NOMO-1 (cell line): ENCODE results near the gene PMPCA.
"Not testable (repeated sequence)": the region's sequence is repeated elsewhere in the genome, so short reads cannot be mapped to it uniquely, and the experiment has no call there.

Experiments
- DNase-seq, 2 experiments: peaks; one replicate each; lab custom pipeline; 2025; ENCODE audit not compliant: unreplicated experiment in 2 of 2; lab: John Stamatoyannopoulos, UW

PMPCA gene

GRCh38 chr9:136393531-136393930 is 16.9 kb upstream of the PMPCA start:
- DNase-seq, result no peak

- no peak for DNase-seq
Observed at GRCh38 chr9:136394312-136395019, 16.0 kb upstream of the PMPCA start.

- DNase-seq, result no peak
Observed at GRCh38 chr9:136395020-136395340, 15.5 kb upstream of the PMPCA start.

DNA sequence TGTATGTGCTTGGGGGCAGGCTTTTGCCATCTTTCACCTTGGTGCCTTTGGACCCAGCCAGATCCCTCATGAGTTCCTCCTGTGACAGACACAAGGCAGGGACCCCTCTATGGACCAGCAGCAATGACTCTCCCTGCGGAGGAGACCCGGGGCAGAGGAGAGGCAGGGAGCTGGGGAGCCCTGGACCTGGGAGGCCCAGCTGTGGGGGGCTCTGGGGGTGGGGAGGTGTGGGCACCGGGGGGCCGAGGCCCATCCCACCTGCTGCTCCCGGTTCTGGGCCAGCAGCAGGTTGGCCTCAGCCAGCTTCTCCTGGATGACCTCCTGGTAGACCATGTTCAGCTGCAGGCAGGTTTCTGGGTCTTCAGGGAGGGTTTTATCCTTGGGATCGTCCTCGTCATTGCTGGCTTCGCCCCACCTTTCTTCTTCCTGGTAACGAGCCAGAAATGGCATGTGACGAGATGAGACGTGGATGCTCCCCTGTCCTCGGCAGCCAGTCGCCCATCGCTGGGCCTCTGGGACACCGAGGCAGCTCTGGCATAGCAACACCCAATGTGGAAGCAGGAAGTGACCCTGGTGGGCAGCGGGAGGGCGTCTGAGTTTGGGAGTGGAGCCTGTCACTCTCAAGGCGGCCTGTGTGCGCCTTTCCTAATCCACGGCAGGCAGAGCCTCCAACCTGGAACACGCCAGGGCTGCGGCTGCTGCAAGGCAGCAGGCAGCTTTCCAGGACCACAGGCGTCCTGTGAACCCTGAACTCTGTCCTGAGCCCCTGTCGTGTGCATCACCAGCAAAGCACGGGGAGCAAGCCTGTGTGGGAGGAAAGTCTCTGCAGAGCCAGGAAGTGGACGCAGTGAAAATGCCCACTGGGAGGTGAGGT is 14.9 kb upstream of the PMPCA start:
- DNase-seq, result no peak

DNA sequence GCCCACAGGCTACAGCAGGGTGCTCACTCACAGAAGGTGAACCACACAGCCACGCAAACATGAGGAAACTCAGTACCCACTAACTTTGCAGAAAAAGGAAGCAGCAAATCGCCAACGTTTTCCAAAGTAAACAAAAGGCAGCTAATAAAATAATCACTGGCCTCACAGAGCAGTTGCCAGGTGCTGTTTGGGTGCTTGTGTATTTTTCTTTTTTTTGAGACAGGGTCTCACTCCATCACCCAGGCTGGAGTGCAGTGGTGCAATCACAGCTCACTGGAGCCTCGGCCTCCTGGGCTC is 14.3 kb upstream of the PMPCA start:
- no peak for DNase-seq

- no peak for DNase-seq
Observed at GRCh38 chr9:136397643-136398042, 12.8 kb upstream of the PMPCA start.

DNA sequence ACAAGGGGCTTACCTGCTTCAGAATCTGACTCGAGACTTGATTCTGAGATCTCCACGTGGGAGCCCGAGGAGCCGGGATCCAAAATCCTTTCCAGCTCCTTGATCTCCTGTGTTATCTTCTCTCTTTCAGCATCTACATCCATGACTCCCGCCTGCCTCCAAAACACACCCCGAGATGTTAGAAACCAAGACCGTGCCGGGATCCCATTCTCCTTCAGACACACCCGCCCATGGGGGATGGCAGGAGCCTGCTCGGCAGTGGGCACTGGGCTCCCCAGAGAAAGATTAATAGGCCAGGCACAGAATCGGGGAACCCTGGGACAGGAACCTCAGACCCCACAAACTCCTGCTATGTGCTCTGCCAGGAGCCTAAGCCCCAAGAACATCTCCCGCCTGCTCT is 12.2 kb upstream of the PMPCA start:
- DNase-seq, result no peak

DNA sequence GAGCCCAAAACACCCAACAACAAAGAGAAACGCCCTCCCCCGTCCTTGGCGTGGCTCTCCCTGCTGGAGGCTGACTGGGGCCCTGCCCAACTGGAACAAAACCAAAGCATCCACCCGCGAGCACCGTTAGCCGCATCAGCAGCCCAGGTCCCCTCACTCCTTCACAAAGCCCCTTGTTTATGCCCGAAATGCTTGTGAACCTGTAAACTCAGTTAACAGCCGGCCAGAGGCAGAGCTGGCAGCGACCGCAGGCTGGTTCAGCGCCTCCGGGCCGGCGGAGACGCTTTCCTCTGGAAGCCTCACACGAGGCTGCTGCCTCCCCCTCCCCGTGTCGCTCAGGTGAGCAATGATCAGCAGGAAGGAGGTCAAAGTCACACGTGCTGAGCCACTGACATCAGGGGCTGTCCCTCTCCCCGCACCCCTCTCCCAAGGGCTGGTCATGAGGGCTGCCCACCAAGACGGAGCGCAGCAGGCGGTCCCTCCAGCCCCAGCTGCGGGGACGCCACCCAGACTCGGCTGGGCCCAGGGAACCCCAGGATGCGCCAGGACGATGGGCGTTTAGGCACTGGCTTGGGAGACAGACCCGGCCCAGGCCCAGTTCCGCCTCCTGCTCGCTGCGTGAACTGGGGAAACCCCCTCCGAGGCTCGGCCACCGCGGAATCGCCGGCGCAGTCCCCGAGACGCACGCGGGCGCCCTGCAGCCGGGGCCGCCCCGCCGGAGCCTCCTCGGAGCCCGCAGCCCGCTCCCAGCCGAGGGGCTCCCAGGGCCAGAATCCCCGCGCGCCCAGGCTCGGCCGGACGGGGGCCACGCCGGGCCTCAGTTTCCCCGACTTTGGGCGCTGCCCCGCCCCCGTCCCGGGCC is 11.1 kb upstream of the PMPCA start:
- DNase-seq, result peak; percentile 15 to 30

DNA sequence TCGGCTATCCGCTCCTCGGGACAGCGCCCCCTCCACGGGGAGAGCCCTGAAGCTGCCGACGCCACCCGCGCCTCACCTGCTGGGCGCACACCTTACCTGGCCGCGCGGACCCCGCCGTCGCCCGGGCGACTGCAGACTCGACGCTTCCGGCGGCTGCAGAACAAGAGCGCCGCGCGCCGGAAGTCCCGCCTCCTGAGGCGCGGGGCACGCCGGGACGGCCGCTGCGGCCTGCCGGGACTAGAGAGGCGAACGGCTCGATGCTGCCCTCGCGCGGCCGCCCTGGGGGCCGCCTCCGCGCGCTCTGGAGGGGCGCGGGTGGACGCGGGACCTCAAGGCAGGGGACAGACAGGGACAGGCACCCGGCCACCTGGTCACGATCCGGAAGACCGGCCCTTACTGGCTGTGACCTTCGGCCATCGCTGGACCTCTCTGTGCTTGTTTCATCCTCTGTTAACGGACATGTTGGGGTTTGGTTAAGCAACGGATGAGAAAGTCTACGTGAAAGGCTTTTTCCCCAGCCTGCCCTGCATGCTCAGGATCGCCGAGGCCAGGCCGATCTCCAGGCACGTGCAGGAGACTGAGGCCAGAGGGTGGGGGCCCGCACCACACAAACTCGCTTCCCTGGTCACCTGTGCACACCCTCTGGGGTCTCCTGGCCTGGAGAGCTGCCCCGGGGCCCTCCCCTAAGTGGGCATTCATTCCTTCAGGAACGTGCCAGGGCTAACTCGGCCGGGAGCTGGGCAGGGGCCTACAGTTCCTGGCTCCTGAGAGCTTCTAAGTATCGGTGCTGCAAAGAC is 10.2 kb upstream of the PMPCA start, which contains the start of gene SNAPC4:
Gene SNAPC4, minus strand, starts transcription at position 133 of the 797 bp plus-strand sequence. CDS start 1,742 bp downstream, outside the sequence.
- DNase-seq, result peak; percentile 89 to 98

DNA sequence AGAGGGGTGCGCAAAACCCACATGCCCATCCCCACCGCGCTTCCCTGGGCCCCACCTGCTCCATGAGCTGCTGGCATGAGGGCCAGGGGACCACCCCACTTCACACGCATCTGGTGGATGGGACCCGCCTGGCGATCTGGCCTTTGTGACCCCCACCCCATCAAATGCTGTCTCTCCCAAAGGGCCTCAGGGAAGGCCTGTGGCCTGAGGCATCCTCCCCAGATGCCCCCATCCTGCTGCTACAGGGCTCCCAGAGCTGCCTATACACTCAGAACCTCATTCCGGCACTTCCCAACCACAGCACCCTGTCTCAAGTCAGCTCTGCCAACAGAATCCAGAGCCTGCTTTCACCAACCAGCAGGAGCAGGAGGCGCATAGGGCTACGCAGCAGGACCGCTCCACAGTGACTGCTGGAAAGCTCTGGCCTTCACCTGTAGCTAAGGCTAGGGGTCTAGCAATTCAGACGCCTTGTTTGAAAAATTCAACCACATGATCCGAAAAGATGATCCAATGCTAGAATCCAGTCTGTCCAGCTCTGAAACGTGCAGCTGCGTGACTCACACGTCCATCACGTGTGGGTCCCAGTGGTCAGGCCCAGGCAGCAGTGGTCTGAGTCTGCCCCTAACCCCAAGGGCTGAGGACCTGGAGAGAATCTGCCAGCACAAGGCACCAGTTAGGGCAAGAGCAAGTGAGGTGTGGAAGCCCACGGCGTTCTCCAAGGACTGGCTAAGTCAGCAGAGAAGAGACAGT is 9.1 kb upstream of the PMPCA start:
- DNase-seq, result no peak

- no peak for DNase-seq
Observed at GRCh38 chr9:136402067-136402466, 8.4 kb upstream of the PMPCA start.

- no peak for DNase-seq
Observed at GRCh38 chr9:136403538-136403914, 6.9 kb upstream of the PMPCA start.

GRCh38 chr9:136403915-136404800 is 6.3 kb upstream of the PMPCA start:
- DNase-seq, result peak in 1 of 2 experiments; percentile 42

DNA sequence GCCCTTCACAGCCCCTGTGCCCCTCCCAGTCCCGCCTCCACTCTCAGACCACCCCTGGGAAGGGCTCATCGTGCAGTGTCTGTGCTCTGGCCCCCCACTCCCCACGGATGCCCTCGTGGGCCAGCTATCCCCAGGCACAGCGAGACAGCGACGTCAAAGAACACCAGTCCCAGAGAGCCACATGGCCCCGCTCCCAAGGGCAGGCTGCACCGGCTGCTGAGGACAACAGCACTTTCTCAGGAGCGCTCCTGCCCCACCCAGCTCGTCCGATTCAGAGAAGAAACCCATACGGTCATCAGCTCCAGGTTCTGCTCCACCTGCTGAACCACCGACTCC is 5.7 kb upstream of the PMPCA start:
- DNase-seq, result no peak

- DNase-seq, result no peak
Observed at GRCh38 chr9:136405481-136405880, 5.0 kb upstream of the PMPCA start.

- not testable (repeated sequence) for DNase-seq
Observed at GRCh38 chr9:136405904-136406303, 4.6 kb upstream of the PMPCA start.

GRCh38 chr9:136407061-136407460 is 3.4 kb upstream of the PMPCA start:
- not testable (repeated sequence) for DNase-seq

GRCh38 chr9:136407911-136408310 is 2.5 kb upstream of the PMPCA start:
- no peak for DNase-seq
